ENCODE measurements around the gene CYSLTR1.
A peak's percentile ranks its signal among the peaks of the same experiment; 100 is the strongest.

Gene CYSLTR1

DNA sequence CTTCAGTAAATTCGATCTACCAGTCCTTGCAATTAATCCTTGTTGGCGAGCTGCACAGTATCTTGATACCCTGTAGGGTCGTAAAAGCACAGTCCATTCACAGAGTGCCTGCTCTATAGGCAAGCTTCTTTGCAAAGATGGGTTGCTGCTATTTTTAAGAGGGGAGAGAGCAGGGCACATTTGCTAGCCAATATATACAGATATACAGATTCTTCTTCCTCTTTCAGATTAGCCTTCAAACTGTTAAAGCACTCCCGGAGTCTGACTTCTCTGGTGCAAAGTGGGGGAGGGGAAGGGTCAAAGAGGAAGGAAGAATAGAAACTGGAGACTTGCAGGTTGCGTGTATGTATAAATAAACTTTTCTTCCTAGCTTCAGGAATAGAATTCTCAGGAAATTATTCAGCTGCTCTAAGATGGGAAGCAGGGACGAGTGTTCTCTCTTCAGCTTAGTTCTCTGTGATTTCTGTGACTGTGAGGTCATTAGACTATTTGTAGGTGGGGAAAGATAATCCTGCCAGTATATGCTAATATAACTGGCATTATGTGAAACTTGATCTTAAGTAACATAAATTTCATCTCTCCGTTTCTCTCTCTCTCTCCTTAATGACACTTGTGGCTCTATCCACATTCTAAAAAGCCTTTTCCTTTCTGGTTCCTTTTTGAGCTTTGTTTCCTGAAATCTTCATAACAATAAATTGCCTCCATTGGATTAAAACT is at the start of gene CYSLTR1:
Gene CYSLTR1, minus strand, starts transcription at position 242 of the 717 bp plus-strand sequence. CDS start 53,865 bp downstream, outside the sequence.
- Histone ChIP-seq H3K4me1 (ENCODE audit: control insufficient read depth in 1 of 2, insufficient read depth in 1 of 2, low read depth in 1 of 2, low read length in 1 of 2) (peaks cover 23 to 36% of the 10 kb centered on the region in 2 experiments), H3K36me3 (no peaks in the 10 kb centered on the region), H3K27me3 (no peaks in the 10 kb centered on the region), H3K27ac (peak within 1 kb of the TSS; percentile 82), H3K4me3 (ENCODE audit: low read depth in 1 of 2, low read length in 1 of 2) (peak within 1 kb of the TSS; percentile 61 to 71), H3K9me3 (no peaks in the 10 kb centered on the region)
- no peak for TF ChIP-seq CTCF (IDR thresholded peaks at IDR 0.05)

GRCh38 chrX:78377186-78377585 is 49.8 kb upstream of the CYSLTR1 start:
- H3K27ac ChIP-seq, result no peak overlapping the region
- H3K27me3 ChIP-seq, result no peaks in the 10 kb centered on the region
- TF ChIP-seq CTCF (IDR thresholded peaks at IDR 0.05), result no peak
- H3K36me3 ChIP-seq, result no peaks in the 10 kb centered on the region
- no peaks in the 10 kb centered on the region for H3K4me1 ChIP-seq (ENCODE audit: control insufficient read depth in 1 of 2, insufficient read depth in 1 of 2, low read depth in 1 of 2, low read length in 1 of 2)
- H3K4me3 ChIP-seq (ENCODE audit: low read depth in 1 of 2, low read length in 1 of 2), result no peak overlapping the region
- no peaks in the 10 kb centered on the region for H3K9me3 ChIP-seq

DNA sequence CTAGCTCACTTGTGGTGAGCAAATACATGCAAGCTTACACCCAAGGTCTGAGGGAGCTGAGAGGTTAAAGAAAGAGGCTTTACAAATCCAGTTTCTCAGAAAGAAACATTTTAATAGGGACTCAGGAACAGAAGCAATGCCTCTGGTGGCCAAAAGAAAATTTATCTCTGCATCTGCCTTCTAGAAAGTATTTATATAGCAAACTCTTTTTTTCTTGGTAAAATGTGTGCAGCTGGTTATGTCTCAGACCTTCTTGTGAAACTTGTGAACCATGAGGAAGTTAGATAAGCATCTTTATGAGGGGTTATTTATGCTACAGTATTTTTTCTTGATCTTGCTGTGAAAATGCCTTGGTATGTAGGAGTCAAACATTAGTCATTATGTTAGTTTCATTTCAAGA is 48.5 kb upstream of the CYSLTR1 start:
- no peak overlapping the region for H3K27ac ChIP-seq
- no peaks in the 10 kb centered on the region for H3K27me3 ChIP-seq
- H3K4me1 ChIP-seq (ENCODE audit: control insufficient read depth in 1 of 2, insufficient read depth in 1 of 2, low read depth in 1 of 2, low read length in 1 of 2), result no peaks in the 10 kb centered on the region
- no peak overlapping the region for H3K4me3 ChIP-seq (ENCODE audit: low read depth in 1 of 2, low read length in 1 of 2)
- H3K36me3 ChIP-seq, result no peaks in the 10 kb centered on the region
- H3K9me3 ChIP-seq, result no peaks in the 10 kb centered on the region
- no peak for TF ChIP-seq CTCF (IDR thresholded peaks at IDR 0.05)

- H3K9me3 ChIP-seq, result no peaks in the 10 kb centered on the region
- no peak for TF ChIP-seq CTCF (IDR thresholded peaks at IDR 0.05)
- H3K36me3 ChIP-seq, result no peaks in the 10 kb centered on the region
- no peak overlapping the region for H3K27ac ChIP-seq
- no peaks in the 10 kb centered on the region for H3K4me1 ChIP-seq (ENCODE audit: control insufficient read depth in 1 of 2, insufficient read depth in 1 of 2, low read depth in 1 of 2, low read length in 1 of 2)
- H3K27me3 ChIP-seq, result no peaks in the 10 kb centered on the region
- H3K4me3 ChIP-seq (ENCODE audit: low read depth in 1 of 2, low read length in 1 of 2), result no peak overlapping the region
Observed at GRCh38 chrX:78366576-78366975, 39.2 kb upstream of the CYSLTR1 start.

DNA sequence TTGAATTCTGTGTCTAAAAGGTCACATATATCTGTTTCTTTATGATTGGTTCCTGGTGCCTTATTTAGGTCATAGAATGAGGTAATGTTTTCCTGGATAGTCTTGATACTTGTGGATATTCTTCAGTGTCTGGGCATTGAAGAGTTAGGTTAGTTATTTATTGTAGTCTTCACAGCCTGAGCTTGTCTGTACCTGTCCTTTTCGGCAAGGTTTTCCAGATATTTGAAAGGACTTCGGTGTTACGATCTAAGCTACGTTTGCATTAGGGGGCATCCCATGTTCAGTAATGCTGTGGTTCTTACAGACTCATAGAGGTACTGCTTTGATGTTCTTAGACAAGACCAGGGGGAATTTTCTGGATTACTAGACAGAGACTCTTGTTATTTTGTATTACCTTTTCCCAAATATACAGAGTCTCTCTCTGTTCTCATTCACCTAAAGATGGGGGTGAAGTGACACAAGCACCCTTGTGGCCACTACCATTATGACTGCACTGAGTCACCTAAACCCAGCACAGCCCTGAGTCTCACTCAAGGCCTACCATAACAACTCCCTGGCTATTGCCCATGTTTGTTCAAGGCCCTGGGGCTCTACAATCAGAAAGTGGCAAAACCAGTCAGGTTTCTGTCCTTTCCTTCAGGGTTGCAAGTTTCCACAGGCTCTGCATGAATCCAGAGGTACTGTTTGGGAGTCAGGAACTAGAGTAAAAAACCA is 30.1 kb upstream of the CYSLTR1 start:
- no peaks in the 10 kb centered on the region for H3K36me3 ChIP-seq
- no peaks in the 10 kb centered on the region for H3K4me1 ChIP-seq (ENCODE audit: control insufficient read depth in 1 of 2, insufficient read depth in 1 of 2, low read depth in 1 of 2, low read length in 1 of 2)
- H3K4me3 ChIP-seq (ENCODE audit: low read depth in 1 of 2, low read length in 1 of 2), result no peak overlapping the region
- H3K27ac ChIP-seq, result no peak overlapping the region
- no peaks in the 10 kb centered on the region for H3K27me3 ChIP-seq
- TF ChIP-seq CTCF (IDR thresholded peaks at IDR 0.05), result no peak
- no peaks in the 10 kb centered on the region for H3K9me3 ChIP-seq
